HCEC 1CT (cell line): Measurements from ENCODE around the gene REEP3.
A peak's percentile ranks its signal among the peaks of the same experiment; 100 is the strongest.

Experiments
- DNase-seq: peaks from one replicate; pipeline ENCODE4 v3.0.0-alpha.2; 2017

REEP3 gene

DNA sequence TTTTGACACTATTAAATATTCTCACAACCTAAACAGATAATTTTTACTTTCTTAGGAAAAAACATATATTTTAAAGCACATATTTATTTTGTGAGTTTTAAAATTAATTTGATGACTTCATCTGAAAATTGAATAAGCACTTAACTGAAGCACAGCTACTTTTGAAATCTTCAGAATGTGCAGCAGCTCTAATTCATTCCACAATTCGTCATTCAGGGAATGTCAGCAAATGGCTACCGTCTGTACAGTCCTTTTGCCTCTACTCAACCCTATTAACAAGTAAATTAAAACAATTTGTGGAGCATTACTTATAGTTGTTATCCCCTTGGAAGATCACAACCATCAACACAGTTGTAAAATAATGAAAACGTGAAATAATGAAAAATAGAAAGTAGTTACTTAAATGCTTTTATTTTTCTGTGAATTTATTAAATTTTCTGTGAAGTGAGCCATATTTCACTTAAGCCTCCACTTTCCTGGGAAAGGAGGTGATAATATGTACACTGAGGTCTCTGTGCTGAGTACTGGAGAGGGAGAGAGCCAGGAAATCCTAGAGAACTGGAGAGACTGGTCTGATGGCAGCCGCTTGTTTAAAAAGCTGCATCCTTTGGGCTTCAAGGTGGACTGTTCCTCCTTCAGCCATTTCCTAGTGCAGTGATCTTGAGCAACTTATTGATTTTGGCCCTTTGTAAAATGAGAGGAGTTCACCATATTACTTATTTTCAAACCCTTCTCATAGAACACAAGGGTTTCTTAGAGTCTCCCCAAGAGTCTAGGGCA, 70.6 kb downstream of the REEP3 start:
- DNase-seq: no peak

DNA sequence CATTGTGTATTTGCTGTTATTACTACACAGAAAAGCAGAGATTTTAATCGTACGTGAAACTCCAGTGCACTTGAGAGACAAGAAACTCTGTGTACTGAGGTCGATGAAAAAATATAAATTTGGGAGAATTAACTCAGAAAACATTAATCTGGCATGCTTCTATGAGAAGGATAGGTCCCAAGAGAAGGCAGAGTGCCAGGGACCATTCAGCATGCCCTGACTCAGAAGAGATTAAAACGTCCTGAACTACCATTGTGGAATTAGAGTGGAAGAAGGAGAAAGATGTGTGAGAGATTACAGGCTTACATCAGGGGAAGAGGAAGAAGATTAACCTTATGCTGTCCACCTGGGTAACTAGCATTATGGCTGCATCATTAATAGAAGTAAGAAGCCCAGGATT, 72.4 kb downstream of the REEP3 start:
- DNase-seq: no peak

DNA sequence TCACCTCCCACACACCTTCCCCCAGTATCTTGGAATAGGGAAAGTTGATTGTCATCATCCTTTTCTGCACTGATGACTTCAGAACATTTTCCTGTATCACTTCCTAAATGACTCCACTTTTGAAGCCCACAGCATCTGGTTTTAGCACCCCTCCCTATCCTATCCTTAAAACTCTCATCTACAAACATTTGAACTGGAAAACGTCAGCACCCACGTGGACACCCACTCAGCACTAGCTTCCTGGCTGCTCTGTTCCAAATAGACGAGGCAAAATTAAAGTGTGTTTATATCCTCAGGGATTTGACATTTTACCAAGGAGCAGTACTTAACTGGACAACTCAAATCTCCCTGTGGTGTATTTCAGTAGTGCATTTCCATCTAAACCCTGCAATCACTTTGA, 73.9 kb downstream of the REEP3 start:
- DNase-seq: no peak

DNA sequence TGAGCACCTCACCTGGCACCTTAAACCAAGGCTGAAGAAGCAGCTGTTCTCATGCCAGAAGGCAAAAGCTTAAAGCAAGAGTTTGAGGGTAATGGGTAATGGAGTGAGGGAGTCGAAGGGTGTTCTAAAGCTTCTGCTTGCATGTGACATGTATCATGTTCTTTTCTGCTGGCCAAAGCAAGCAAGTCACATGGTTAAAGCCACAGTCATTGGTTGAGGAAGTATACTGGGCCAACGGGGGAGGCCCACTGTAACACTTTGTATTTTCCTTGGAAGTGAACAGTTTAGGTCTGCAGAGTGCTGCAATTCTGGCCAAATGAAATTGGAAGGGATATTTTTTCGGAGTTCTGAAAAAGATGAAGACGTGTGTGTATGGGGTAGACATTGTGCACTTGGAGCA, 75.7 kb downstream of the REEP3 start:
- DNase-seq: no peak

DNA sequence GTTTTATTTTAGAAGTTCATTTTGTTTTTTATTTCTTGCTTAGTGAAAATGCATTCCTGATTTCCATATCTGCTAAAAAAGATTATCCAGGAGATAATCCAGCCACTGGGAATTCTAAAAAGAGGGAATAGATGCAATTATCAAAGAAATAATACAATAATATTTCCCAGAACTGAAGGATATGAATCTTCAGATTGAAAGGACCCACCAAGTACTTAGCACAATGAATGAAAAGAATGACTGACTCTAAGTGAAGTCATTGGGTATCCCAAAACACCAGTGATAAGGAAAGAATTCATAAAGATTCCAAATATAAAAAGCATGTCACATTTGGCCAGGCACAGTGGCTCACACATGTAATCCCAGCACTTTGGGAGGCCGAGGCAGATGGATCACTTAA, 79.3 kb downstream of the REEP3 start:
- DNase-seq: no peak

DNA sequence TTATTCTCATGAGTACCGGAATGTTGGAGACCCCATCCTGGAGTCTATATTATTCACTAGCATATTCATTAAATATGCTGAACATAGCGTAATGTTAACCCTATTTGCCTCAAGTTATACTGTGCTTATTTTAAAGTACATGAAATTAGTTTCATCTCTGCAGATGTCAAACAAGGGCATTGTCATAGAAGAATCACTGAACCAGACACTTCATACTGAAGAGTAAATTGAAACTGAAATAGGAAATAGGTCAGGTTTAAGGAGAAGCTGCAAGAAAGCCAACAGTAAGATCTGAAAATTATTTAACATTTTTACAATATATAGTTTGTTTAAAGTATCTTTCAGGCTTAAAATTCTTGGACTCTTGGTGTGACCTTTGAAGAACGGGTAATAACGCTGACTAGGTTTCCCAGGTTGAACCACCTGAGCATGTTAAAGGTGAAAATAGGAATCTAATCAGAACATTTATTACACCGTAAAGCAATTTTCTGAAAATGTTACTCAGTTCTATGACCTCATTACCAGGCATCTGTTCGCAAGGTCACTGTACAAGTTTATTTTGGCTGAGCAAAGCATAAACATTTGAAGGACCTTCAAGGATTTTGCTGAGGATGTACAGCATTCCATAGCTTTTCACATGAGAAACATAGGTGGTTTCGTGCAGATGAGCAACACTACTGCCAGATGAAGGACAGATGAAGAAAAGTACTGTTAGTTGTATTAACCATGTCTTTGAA, 82.7 kb downstream of the REEP3 start:
- peak; percentile 74 for DNase-seq

DNA sequence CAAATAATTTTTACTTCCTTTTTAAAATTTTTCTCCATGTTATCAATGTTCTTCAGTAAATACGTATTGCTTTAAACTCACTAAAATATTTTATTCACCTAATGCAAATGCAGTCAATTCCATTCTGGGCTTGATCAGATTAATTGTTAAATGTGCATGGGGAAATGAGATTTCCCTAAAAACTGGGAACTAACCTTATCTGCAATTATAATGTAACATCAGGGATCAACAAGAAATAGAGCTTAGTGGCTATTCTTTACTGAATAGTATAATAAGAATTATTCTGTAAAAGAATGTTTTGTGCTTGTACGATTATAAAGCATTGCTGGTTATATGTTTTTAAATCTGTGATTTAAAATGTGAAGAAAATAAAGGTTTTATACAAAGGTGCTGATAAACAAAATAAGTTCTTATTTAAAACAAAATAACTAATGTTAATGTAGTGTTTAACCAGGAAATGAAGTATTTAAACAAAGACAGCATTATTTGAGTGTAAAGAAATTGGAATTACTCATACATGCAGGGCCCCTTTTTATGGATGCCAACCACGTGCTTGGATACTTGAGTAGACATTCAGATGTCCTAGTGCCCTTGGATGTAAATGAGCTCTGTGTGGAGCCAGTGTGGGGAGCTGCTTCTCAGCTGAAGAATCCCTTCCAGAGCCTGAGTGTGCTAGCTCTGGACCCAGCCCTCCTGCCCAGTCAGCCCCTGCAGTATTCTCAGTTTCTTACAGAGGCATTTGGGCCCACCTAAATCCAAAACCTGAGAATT, 84.2 kb downstream of the REEP3 start:
- DNase-seq: no peak

DNA sequence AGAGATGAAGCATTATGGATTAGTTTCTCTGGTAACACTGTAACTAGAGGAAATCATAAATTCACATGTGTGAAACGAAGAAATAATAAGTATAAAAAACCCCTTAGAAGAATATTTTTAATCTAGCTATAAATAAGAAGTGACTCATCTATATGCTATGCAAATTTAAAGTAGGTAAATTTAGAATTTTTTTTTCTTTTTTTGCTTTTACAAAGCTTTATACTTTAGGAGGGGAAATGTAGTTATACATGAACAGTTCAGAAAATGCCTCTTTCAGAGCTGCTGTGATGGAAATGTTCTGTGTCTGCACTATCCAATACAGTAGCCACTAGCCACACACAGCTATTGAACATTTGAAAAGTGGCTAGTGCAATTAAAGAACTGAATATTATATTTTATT, 87.3 kb downstream of the REEP3 start:
- DNase-seq: no peak

DNA sequence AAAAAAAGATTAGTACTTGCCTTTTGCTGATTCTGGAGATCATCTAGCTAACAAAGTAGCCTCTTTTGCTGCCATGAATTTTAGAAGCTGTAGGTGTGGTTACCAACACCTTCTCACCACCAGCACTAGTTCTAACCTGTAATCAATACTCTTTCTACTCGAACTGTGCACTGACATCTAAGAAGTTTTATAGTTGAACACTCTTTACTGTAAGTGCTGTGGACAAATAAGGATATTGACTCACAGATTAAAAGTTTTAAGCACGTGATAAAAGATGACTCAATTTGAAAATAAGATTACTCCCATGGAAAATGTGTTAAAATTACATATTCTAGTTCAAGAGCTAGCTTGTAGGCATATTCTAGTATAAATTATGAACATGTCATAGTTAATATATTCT, 89.9 kb downstream of the REEP3 start:
- peak; percentile 68 for DNase-seq

DNA sequence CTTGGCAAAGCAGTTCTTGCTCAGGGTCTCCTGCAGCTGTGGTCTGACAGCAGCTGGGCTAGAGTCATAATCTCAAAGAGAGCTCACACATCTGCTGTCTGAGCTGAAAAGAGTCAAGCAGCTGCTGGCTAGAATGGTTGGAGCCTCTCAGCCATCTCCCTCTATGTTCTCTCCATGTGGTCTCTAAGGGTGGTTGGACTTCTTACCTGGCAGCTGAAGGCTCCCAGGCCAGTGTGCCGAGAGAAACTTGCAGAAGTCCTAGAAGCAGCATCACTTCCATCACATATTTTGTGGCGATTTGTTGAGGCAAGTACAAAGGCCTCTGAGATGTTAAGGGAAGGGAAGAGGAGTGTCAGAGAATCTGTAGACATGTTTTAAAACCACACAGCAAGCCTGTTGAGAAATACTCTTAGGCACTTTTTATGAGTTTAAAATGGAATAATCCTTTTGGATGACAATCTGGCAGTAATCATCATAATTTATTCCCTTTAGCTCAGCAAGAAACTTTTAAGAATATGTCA, 93.2 kb downstream of the REEP3 start:
- DNase-seq: peak; percentile 56

DNA sequence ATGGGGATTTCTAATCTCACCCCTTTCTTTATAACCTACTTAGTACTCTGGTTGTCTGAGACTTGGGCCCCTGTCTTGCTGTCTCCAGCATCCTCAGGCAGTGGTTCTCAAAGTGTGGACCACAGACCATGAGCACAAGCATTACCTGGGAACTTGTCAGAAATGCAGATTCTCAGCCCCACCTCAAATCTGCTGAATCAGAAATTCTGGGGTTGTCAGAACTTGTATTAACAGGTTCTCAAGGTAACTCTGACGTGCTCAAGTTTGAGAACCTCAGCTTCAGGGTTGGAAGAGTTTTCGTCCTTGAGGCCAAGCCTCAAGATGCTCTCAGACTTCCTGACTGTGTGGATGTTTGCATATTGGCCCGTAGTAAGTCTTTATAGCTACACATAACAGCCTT, 97.4 kb downstream of the REEP3 start:
- no peak for DNase-seq

DNA sequence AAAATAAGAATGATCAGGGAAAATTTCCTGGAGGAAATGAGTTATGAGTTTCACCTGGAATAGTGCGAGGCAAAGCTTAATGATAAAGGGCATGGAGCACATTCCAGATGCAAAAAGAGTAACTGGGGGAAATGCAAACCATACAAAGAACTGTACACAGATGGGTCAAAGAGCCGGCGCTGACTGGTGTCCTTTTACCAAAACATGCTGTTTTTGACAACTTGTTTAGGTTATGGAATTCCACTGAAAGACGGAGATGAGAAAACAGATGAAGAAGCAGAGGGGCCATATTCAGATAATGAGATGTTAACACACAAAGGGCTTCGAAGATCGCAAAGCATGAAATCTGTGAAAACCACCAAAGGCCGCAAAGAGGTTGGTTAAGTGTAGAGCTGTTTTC, 98.2 kb downstream of the REEP3 start:
- no peak for DNase-seq

DNA sequence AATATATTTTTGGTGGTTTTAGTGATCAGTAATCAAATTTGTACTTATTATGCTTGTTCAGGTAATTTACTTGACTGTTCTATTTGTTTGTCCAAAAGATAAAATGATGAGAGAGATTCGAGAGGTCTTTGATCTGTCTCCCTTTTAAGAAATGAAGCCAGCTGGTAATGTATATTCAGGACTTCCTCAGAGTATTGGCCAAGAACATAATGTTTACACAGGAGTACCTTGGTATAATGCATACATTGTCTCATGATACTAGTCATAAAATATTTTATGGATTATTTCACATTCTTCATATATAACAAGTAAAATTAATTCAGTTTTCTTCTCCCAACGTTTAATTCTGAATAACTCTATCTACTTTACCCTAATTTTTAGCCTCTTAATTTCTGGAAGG, 100.9 kb downstream of the REEP3 start:
- DNase-seq: no peak

DNA sequence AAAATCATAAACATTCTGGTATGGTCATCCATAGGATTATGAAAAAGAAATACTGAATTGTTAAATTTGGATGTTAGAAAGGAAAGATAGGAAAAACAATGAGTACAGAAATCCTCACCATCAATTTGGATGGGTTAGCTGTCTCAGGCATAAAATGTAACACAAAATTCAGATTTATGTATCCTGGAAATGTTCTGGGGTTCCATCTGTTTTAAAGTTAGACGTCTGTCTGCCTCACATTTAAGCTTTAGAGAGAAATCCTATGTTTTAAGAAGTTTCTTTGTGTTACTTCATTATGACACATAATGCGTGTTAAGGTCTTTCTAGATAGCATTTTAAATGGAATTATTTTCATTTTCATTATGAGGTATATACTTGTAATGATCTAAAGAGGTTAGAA, 103.5 kb downstream of the REEP3 start:
- no peak for DNase-seq

DNA sequence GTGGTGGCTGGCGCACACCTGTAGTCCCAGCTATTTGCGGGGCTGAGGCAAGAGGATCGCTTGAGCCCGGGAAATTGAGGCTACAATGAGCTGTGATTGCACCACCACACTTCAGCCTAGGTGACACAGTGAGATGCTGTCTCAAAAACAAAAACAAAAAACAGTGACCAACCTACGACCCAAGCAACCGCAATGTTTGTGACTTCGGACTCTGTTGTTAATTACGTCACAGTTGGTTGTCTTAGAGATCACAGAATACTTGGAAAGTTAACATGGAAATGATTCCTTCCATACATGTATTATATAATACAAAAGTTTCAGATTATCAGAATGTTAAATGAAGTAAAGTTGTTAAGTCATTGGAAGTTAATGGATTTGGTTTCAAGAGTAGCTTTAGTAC, 106.2 kb downstream of the REEP3 start:
- DNase-seq: no peak

DNA sequence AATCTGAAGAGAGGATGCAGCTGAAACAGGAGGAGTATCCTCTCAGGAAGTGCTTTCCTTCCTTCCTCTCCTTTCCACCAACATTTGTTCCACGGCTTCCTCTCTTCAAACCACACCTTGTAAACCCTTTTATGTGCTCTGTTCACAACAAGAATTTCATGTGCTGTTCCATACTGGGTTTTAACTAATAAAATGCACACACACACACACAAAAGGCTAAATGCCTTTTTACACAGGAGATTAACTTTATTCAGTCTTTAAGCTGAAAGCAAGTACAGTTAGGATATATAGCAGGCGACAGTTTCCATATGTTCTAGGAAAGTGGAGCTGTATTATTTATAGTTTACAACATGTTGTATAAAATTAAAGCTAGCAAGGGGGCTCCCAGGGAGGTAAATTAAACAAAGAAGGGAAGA, 106.7 kb downstream of the REEP3 start:
- DNase-seq: no peak

DNA sequence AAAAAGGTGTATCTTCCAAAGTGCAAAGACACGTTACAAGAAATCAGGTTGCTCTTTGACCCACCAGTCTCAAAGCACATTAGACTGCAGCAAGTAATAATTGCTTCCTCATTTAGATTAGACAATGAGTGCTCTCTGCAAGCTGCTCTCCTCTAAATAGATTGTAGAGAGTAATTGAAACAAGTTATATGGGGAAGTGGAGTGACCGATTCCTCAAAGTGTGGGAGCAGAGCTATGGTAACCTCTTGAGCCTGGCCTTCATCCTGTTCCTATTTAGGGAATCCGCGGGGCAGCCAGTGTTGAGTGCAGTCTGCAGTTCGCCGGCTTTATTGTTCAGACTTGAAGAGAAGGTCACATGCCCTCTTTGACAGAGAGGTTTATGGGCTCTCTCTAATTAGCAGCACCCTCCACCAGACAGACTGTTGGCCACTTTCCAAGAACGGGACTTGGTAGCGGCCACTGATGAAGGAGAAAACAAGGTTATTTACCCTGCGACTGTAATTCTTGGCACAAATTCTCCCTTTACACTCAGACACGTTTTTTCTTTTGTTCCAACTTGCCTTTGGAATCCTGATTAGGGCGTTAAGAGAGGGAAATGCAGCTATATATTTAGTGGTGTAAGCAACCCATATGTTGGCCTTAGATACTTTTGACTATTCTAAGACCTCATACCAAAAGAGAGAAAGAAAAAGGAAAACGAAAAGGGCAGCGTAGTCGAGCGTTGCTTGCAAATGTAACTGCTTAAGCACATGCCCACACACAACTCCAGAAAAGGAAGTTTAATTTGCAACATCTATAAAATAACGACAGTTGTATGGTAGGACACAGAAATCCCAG, 107.5 kb downstream of the REEP3 start:
- peak; percentile 60 for DNase-seq

DNA sequence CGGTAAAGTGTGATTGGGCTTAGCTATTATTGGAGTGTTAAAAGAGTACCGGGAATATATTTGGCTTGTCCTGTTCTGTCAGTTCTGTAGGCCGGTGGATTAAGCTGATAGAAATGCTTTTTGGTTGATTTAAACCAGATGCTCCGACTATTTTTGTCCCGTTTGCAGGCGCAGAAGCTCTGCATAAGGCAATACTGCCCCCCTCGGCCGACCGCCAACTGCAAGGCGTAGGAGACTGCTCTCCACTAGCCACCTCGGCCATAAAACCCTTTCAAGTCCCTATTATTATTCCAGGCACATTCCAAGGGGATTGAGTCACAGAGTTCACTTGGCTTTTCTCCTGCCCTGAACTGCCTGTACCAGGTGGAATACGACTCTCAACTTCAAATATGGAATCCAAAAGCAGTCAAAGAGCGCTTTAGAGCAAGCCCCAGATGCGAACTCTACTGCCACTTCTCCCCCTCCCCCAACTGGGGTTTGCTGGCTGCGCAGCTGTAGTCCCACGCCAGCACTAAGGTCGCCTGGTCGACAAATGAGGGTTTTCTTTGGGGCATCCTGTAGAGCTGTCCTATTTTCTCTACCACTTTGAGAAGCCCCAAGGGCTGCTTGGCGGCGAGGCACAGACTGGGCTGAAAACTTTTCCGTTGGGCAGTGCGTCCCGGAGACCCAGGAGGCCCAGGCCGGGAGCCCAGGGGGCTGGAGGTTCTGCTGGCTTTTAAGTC, 108.3 kb downstream of the REEP3 start:
- DNase-seq: peak; percentile 100

DNA sequence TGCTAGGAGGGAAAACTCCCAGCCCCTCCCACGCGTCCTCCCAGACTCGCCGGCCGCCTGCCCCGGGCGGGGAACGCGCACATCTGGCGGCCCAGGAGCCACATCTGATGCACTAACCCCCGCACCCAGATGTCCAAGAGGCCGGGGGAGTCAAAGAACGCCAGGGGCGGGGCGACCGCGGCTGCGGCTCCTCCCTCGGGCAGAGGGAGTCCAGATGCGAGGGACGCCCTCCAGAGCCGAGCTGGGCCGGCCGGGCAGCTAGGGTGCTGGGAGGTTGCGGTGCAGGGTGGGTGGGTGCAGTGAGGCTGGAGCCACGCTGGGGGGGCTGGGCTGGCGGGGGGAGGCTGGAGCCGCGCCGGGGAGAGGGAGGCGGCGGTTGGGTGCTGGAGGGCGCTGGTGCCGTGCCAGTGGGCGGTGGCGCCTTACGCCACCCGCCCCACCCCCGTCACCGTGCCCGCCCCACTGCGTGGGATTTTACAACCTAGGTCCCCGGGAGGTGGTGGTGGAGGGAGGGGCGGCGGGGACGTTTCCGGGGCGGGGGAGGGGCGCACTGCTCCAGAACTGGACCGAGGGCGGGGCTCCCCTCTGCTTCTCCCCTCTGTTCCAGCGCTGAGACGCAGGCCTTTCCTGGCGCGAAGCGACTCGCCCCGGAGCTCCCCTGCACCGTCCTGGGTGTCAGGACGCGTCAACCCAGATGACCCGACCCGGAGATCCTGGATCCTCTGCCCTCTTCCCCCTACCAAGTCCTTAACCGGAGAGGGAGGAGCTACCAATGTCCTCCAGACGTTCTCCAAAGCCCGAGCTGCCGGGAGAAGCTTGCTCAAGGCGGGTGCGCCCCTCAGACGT, 109.1 kb downstream of the REEP3 start:
- DNase-seq: peak; percentile 97

DNA sequence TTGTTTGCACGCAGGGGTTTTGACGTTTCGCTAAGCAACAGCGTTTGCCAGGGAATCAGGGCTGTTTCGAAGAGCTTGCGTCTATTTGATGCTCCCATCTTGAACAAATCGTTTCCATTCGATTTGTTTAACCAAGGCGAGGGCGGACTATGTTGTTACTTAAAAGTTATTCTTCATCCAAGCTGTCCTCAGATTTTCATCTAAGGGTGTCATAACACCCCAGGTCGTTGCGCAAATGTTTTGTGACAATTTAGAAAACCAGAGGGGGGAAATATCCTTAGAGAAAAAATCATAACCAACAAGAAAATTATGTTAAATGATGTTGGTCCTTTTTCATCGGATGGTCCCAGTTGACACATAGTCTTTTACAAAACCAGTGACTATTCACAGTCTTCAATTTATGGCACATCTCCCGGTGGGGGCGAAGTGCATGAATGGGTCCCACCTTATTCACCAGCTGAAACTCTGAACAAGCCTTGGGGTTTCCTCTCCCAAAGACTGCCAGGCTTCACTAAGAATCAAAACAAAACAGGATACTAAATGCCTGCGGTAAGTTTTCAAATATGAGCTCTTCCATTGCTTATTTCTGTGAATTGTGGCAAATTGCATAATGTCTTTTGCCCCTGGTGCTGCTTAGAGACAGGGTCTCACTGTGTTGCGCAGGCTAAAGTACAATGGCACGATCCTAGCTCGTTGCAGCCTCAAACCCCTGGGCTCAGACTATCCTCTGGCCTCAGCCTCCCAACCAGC, 109.9 kb downstream of the REEP3 start:
- DNase-seq: no peak
